HFFc6 (cell line): ENCODE data around the gene MYL12B. TPM values are rescaled to one million over a fixed set of nuclear protein-coding genes. Genes with fewer than 3 reads are reported as not detected.
A peak's percentile ranks its signal among the peaks of the same experiment; 100 is the strongest.

Experiments used
- DNase-seq: peaks from one replicate; pipeline ENCODE4 v3.0.0-alpha.2; 2018
- H3K27ac Mint-ChIP-seq: 2 replicates; pipeline ENCODE4 v1.8.0; 2020; ENCODE audit warnings: mild to moderate bottlenecking, mixed read lengths
- H3K27me3 Mint-ChIP-seq: 2 replicates; pipeline ENCODE4 v1.8.0; 2021; ENCODE audit warnings: mild to moderate bottlenecking, moderate library complexity, mixed read lengths; ENCODE audit not compliant: insufficient read depth
- H3K36me3 Mint-ChIP-seq: 2 replicates; pipeline ENCODE4 v1.8.0; 2021; ENCODE audit warnings: low read depth, mixed read lengths
- H3K4me1 Mint-ChIP-seq: 2 replicates; pipeline ENCODE4 v1.8.0; 2020; ENCODE audit warnings: low read depth, mixed read lengths
- H3K4me3 Mint-ChIP-seq: 2 replicates; pipeline ENCODE4 v1.8.0; 2020; ENCODE audit warnings: mild to moderate bottlenecking, moderate library complexity, mixed read lengths
- H3K9me3 Mint-ChIP-seq: 2 replicates; pipeline ENCODE4 v1.8.0; 2020; ENCODE audit warnings: mild to moderate bottlenecking, mixed read lengths
- CTCF ChIP-seq: fragments of 200-600 bp; sonication (generic); IDR thresholded peaks from 2 replicates; pipeline ENCODE4 v1.5.0; 2021; ENCODE audit warnings: antibody characterized with exemption, mild to moderate bottlenecking
- total RNA-seq, 6 experiments: library from RNA; stranded (reverse); fragmentation: NEBNext Ultra II Directional; extraction: Animal tissue kit (Norgen Biotek cat#: 25700); gene quantifications; 2 replicates in 1 of 6; 3 replicates in 5 of 6; pipeline ENCODE4 v1.2.3, GENCODE V29; 2021

MYL12B gene
- total RNA-seq, 6 experiments from 2014 or later = 590 to 686 (median 637) TPM

GRCh38 chr18:3286159-3286558 lies 24.2 kb downstream of the MYL12B start:
- Mint-ChIP-seq H3K4me3 (no peak overlapping the region), H3K4me1 (peaks cover 6% of the 10 kb centered on the region), H3K9me3 (peaks cover 4% of the 10 kb centered on the region; the same call in 1 of the 2 replicates), H3K27me3 (no peaks in the 10 kb centered on the region), H3K27ac (no peak overlapping the region), H3K36me3 (peaks cover 6% of the 10 kb centered on the region)
- no peak for TF ChIP-seq CTCF
- no peak for DNase-seq

- no peak for DNase-seq
- H3K4me1 Mint-ChIP-seq = peaks cover 33% of the 10 kb centered on the region
- no peak for TF ChIP-seq CTCF
- peaks cover 14% of the 10 kb centered on the region for H3K36me3 Mint-ChIP-seq
- no peak overlapping the region for H3K4me3 Mint-ChIP-seq
- H3K9me3 Mint-ChIP-seq = peaks cover 12% of the 10 kb centered on the region
- H3K27me3 Mint-ChIP-seq = no peaks in the 10 kb centered on the region; the same call in 1 of the 2 replicates
- no peak overlapping the region for H3K27ac Mint-ChIP-seq
Measured at GRCh38 chr18:3293196-3293951, 31.4 kb downstream of the MYL12B start.

- Mint-ChIP-seq H3K36me3 (peaks cover 14% of the 10 kb centered on the region), H3K27ac (peak overlapping the region; percentile 60), H3K27me3 (peaks cover 5% of the 10 kb centered on the region; the same call in 1 of the 2 replicates)
Measured at GRCh38 chr18:3294435-3295080, 32.6 kb downstream of the MYL12B start.

GRCh38 chr18:3297025-3297984 lies 35.4 kb downstream of the MYL12B start:
- H3K9me3 Mint-ChIP-seq = peaks cover 21% of the 10 kb centered on the region; the same call in 1 of the 2 replicates
- H3K4me3 Mint-ChIP-seq = peak overlapping the region; percentile 72; the same call in 1 of the 2 replicates
- H3K27ac Mint-ChIP-seq = no peak overlapping the region
- H3K36me3 Mint-ChIP-seq = peaks cover 4% of the 10 kb centered on the region; the same call in 1 of the 2 replicates
- peak; percentile 52 for TF ChIP-seq CTCF
- peaks cover 33% of the 10 kb centered on the region for H3K4me1 Mint-ChIP-seq
- H3K27me3 Mint-ChIP-seq = peaks cover 6% of the 10 kb centered on the region; the same call in 1 of the 2 replicates
- peak; percentile 23 for DNase-seq

More at GRCh38 chr18:3294435-3295080, 32.6 kb downstream of the MYL12B start:
- 0 out of 2 replicates have a peak overlapping the region, but pooled peaks have one; percentile 17 for H3K4me3 Mint-ChIP-seq
- H3K4me1 Mint-ChIP-seq = peaks cover 33% of the 10 kb centered on the region
- peak; percentile 27 for DNase-seq
- TF ChIP-seq CTCF = no peak
- peaks cover 24% of the 10 kb centered on the region for H3K9me3 Mint-ChIP-seq

- no peak for TF ChIP-seq CTCF
- no peaks in the 10 kb centered on the region for H3K9me3 Mint-ChIP-seq
- no peak for DNase-seq
- no peaks in the 10 kb centered on the region for H3K36me3 Mint-ChIP-seq
- H3K27ac Mint-ChIP-seq = peak overlapping the region; percentile 17; the same call in 1 of the 2 replicates
- H3K4me1 Mint-ChIP-seq = peaks cover 22% of the 10 kb centered on the region
- peaks cover 1% of the 10 kb centered on the region; the same call in 1 of the 2 replicates for H3K27me3 Mint-ChIP-seq
- H3K4me3 Mint-ChIP-seq = no peak overlapping the region
Measured at GRCh38 chr18:3304832-3305231, 42.9 kb downstream of the MYL12B start.
